ENCODE results near the gene LRIT1. TPM values are rescaled to one million over a fixed set of nuclear protein-coding genes. Genes with fewer than 3 reads are reported as not detected.
A peak's percentile ranks its signal among the peaks of the same experiment; 100 is the strongest.

The LRIT1 gene
- total and polyA plus RNA-seq, 8 donors: not detected

DNA sequence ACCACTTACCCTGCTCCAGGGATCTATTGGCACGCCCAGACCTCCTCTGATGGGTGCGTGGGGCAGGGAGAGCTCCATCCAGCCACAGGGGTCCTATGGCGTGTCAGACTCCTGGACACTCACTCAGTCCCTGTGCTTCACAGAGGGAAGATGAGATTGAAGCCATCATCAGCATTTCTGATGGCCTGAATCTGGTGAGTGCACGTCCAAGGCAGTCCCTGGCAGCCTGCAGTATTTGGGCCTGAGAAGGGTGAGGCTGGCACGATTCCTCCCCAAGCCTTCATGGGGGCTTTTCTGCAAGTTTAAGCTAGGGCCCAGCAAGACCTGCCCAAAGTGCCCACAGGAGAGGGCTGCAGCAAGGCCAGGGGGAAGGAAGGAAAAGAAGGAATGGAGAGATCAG, 43.7 kb downstream of the LRIT1 start:
- no peaks in the 10 kb centered on the region for H3K36me3 ChIP-seq
- no peaks in the 10 kb centered on the region for H3K9me3 ChIP-seq
- H3K27ac ChIP-seq: no peak overlapping the region
- DNase-seq: no peak
- peaks cover 0 to 10% (median 0%) of the 10 kb centered on the region in 4 donors for H3K27me3 ChIP-seq
- TF ChIP-seq, protein P1, sequence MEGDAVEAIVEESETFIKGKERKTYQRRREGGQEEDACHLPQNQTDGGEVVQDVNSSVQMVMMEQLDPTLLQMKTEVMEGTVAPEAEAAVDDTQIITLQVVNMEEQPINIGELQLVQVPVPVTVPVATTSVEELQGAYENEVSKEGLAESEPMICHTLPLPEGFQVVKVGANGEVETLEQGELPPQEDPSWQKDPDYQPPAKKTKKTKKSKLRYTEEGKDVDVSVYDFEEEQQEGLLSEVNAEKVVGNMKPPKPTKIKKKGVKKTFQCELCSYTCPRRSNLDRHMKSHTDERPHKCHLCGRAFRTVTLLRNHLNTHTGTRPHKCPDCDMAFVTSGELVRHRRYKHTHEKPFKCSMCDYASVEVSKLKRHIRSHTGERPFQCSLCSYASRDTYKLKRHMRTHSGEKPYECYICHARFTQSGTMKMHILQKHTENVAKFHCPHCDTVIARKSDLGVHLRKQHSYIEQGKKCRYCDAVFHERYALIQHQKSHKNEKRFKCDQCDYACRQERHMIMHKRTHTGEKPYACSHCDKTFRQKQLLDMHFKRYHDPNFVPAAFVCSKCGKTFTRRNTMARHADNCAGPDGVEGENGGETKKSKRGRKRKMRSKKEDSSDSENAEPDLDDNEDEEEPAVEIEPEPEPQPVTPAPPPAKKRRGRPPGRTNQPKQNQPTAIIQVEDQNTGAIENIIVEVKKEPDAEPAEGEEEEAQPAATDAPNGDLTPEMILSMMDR (IDR thresholded peaks at IDR 0.05): no peak
- H3K4me3 ChIP-seq: no peak overlapping the region
- peaks cover 0 to 6% (median 5%) of the 10 kb centered on the region in 3 donors for H3K4me1 ChIP-seq
- 64 to 67% methylated on average over 5 of the region's 5 CpGs for WGBS, 2 donors
- intact Hi-C loops (cut with DNase I): no loop called here
- FAIRE-seq: no peak
- ATAC-seq: no peak

DNA sequence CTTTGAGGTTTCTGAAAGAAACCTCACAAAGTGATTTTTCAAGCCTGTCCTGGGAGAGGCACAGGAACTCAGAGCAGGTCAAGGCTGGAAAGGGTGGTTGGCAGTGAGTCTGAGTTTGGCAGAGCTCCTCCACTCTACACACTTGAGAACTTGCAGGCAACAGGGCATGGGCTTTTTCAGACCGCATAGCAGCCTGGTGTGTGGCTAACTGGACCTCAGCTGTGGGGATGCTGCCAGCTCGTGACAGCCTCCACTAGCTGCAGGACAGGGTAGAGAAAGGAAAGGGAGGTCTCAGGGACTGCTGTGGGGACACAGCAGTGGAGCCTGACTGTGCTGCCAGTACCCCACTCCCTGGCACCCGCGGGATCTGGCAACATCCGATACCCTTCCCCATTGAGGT, 44.4 kb downstream of the LRIT1 start:
- Histone ChIP-seq H3K27me3 (peaks cover 0 to 10% (median 0%) of the 10 kb centered on the region in 4 donors), H3K9me3 (no peaks in the 10 kb centered on the region), H3K4me1 (peaks cover 0 to 6% (median 5%) of the 10 kb centered on the region in 3 donors), H3K4me3 (no peak overlapping the region), H3K36me3 (no peaks in the 10 kb centered on the region), H3K27ac (no peak overlapping the region)
- FAIRE-seq: no peak
- no peak for DNase-seq
- intact Hi-C loops (cut with DNase I): no loop called here
- ATAC-seq: no peak
- WGBS, 2 donors: 45 to 54% methylated on average over 5 of the region's 5 CpGs
- TF ChIP-seq, protein P1 (IDR thresholded peaks at IDR 0.05): no peak

DNA sequence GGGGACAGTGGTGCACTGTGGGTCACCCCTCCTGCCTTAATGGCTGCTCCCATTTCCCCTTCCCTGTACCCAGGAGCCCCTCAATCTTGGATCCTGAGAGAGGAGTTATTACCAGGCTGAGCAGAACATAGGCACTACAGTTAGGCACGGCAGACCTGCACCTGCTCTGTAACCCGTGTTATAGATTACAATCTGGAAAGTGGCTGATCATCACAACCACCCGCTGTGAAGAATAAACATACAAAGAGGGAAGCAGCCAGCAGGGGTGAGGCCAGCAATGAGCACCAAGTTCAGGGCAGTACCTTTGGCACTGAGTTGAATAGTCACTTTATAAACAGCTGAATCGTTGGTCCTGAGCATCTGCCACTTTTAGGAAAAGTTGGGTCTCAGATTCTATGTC, 45.3 kb downstream of the LRIT1 start:
- Histone ChIP-seq H3K9me3 (no peaks in the 10 kb centered on the region), H3K4me1 (peaks cover 0 to 6% (median 5%) of the 10 kb centered on the region in 3 donors), H3K36me3 (no peaks in the 10 kb centered on the region), H3K27ac (no peak overlapping the region), H3K27me3 (peaks cover 0 to 10% (median 0%) of the 10 kb centered on the region in 4 donors), H3K4me3 (no peak overlapping the region)
- no peak for FAIRE-seq
- TF ChIP-seq, protein P1 (IDR thresholded peaks at IDR 0.05): no peak
- intact Hi-C loops (cut with DNase I): no loop called here
- ATAC-seq: peak in 1 of 4 donors; percentile 18
- 9 to 10% methylated on average over 4 of the region's 4 CpGs for WGBS, 2 donors
- no peak for DNase-seq

DNA sequence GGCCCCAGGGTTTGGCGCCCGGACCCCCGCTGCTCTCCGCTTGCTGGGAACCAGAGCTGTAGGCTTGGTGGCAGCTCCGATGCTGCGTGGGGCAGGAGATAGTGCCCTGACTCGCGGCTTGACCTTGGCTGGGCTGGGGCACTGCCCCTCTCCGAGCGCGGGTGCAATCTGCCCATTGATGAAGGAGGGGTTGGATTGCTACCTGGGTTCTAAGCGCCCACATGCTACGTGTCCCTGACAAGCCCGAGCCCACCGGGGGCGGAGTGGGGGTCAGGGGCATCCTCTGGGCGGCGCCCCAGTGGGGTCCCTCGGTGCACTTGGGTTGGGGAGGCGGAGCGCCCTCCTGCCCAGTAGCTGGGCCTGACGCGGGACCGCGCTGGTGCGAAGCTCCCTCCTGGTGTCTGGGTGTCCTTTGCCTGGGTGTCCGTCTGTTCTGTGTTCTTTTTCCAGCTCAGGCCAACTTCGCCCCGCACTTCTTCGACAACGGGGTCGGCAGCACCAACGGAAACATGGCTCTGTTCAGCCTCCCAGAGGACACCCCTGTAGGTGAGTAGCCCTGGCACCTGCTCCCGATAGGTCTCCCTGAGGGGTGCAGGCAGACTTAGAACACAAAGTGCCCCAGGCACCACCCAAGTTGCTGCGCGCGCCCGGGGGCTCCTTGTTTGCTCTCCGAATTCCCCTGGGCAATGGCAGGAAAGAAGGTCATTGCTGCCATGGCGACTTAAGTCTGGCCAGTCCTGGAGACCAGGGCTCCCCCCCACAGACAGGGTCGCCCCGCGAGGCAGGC, 46.1 kb downstream of the LRIT1 start:
- WGBS, 2 donors: 12 to 15% methylated on average over 42 to 43 of the region's 43 CpGs
- Histone ChIP-seq H3K27me3 (peaks cover 0 to 10% (median 0%) of the 10 kb centered on the region in 4 donors), H3K4me3 (peak overlapping the region in 3 of 4 donors; percentile 8 to 46 (median 29)), H3K4me1 (peaks cover 0 to 6% (median 5%) of the 10 kb centered on the region in 3 donors), H3K36me3 (no peaks in the 10 kb centered on the region), H3K9me3 (no peaks in the 10 kb centered on the region), H3K27ac (no peak overlapping the region)
- ATAC-seq: peak in 2 of 4 donors; percentile 9 to 20
- FAIRE-seq: no peak
- intact Hi-C loops (cut with DNase I): no loop called here
- TF ChIP-seq, protein P1 (IDR thresholded peaks at IDR 0.05): no peak
- DNase-seq: no peak
